Loucy (cell line): ENCODE results near the gene NBAS.

Experiments
- H2AFZ ChIP-seq: fragments of 200-600 bp; sonication (generic); 2 replicates; pipeline ENCODE4 v1.6.0; 2016; ENCODE audit warnings: antibody characterized with exemption, mild to moderate bottlenecking, low read length, moderate library complexity
- H3F3A ChIP-seq: fragments of 200-600 bp; 2 replicates; pipeline ENCODE4 v1.6.0; 2016; ENCODE audit warnings: antibody characterized with exemption, low read depth, mild to moderate bottlenecking
- H3K27me3 ChIP-seq: fragments of 200-600 bp; sonication (generic); 2 replicates; pipeline ENCODE4 v1.6.1; 2014; ENCODE audit warnings: low read length, mild to moderate bottlenecking; ENCODE audit not compliant: insufficient read depth, poor library complexity, severe bottlenecking
- H3K36me3 ChIP-seq: fragments of 200-600 bp; sonication (generic); 2 replicates; pipeline ENCODE4 v1.6.1; 2016; ENCODE audit warnings: low read length; ENCODE audit not compliant: insufficient read depth
- H3K4me1 ChIP-seq: fragments of 200-600 bp; sonication (generic); 2 replicates; pipeline ENCODE4 v1.5.1; 2014; ENCODE audit warnings: low read length, mild to moderate bottlenecking; ENCODE audit not compliant: insufficient read depth, poor library complexity, severe bottlenecking
- H3K4me2 ChIP-seq: fragments of 200-600 bp; sonication (generic); 2 replicates; pipeline ENCODE4 v1.6.0; 2014; ENCODE audit warnings: antibody characterized with exemption, low read length, low read depth, mild to moderate bottlenecking; ENCODE audit not compliant: poor library complexity, severe bottlenecking
- H3K4me3 ChIP-seq: fragments of 200-600 bp; sonication (generic); 2 replicates; pipeline ENCODE4 v1.5.1; 2014; ENCODE audit warnings: low read length, mild to moderate bottlenecking, mixed read lengths; ENCODE audit not compliant: poor library complexity, severe bottlenecking
- H3K79me2 ChIP-seq: fragments of 200-600 bp; sonication (generic); 2 replicates; pipeline ENCODE4 v1.6.1; 2014; ENCODE audit warnings: low read length; ENCODE audit not compliant: insufficient read depth
- H3K9ac ChIP-seq: fragments of 200-600 bp; sonication (generic); 2 replicates; pipeline ENCODE4 v1.6.0; 2014; ENCODE audit warnings: mild to moderate bottlenecking, low read depth, low read length, moderate library complexity; ENCODE audit not compliant: poor library complexity, severe bottlenecking
- H3K9me2 ChIP-seq: fragments of 200-600 bp; sonication (generic); replicated peaks from 2 replicates; pipeline ENCODE4 v1.6.1; 2016; ENCODE audit warnings: low read depth, low read length, mixed read lengths
- H3K9me3 ChIP-seq: fragments of 200-600 bp; sonication (generic); 2 replicates; pipeline ENCODE4 v1.6.1; 2014; ENCODE audit warnings: mild to moderate bottlenecking, antibody characterized with exemption, low read length, low read depth; ENCODE audit not compliant: insufficient read depth
- H4K20me1 ChIP-seq: fragments of 200-600 bp; sonication (generic); 2 replicates; pipeline ENCODE4 v1.6.0; 2014; ENCODE audit warnings: antibody characterized with exemption, low read length, mild to moderate bottlenecking; ENCODE audit not compliant: insufficient read depth, poor library complexity, severe bottlenecking
- CTCF ChIP-seq: fragments of 200-600 bp; sonication (generic); conservative IDR thresholded peaks from 2 replicates; pipeline ENCODE4 v1.5.1; 2014; ENCODE audit warnings: mild to moderate bottlenecking, antibody characterized with exemption, low read length
- EZH2phosphoT487 ChIP-seq: fragments of 200-600 bp; IDR thresholded peaks from 2 replicates; pipeline ENCODE4 v1.6.1; 2018; ENCODE audit warnings: antibody characterized with exemption, mild to moderate bottlenecking, moderate library complexity, borderline replicate concordance

NBAS gene

GRCh38 chr2:15163326-15163725 is 397.8 kb downstream of the NBAS start:
- Histone ChIP-seq H3K4me3 (no peak overlapping the region), H3K79me2 (no peaks in the 10 kb centered on the region), H3F3A (no peaks in the 10 kb centered on the region), H3K9ac (no peak overlapping the region), H3K4me1 (peaks cover 17% of the 10 kb centered on the region), H3K36me3 (peaks cover 21% of the 10 kb centered on the region; the same call in 1 of the 2 replicates), H3K27me3 (no peaks in the 10 kb centered on the region), H3K9me3 (no peaks in the 10 kb centered on the region), H4K20me1 (no peaks in the 10 kb centered on the region), H2AFZ (no peak overlapping the region), H3K4me2 (no peak overlapping the region), H3K9me2 (no peaks in the 10 kb centered on the region)
- TF ChIP-seq CTCF: no peak
- TF ChIP-seq EZH2phosphoT487: no peak

- Histone ChIP-seq H3K9ac (no peak overlapping the region), H3K27me3 (no peaks in the 10 kb centered on the region), H3K4me1 (peaks cover 17% of the 10 kb centered on the region), H3F3A (no peaks in the 10 kb centered on the region), H3K36me3 (peaks cover 19% of the 10 kb centered on the region; the same call in 1 of the 2 replicates), H3K4me2 (no peak overlapping the region), H3K9me2 (no peaks in the 10 kb centered on the region), H4K20me1 (no peaks in the 10 kb centered on the region), H3K9me3 (no peaks in the 10 kb centered on the region), H3K4me3 (no peak overlapping the region), H2AFZ (no peak overlapping the region), H3K79me2 (no peaks in the 10 kb centered on the region)
- TF ChIP-seq CTCF: no peak
- no peak for TF ChIP-seq EZH2phosphoT487
Observed at GRCh38 chr2:15162620-15163019, 398.5 kb downstream of the NBAS start.

- H3K79me2 ChIP-seq: no peaks in the 10 kb centered on the region
- H4K20me1 ChIP-seq: no peaks in the 10 kb centered on the region
- H3K9ac ChIP-seq: no peak overlapping the region
- TF ChIP-seq EZH2phosphoT487 (no peak), CTCF (no peak)
- no peaks in the 10 kb centered on the region; the same call in 1 of the 2 replicates for H3K36me3 ChIP-seq
- no peak overlapping the region for H3K4me2 ChIP-seq
- no peaks in the 10 kb centered on the region for H3F3A ChIP-seq
- peaks cover 17% of the 10 kb centered on the region for H3K4me1 ChIP-seq
- no peak overlapping the region for H3K4me3 ChIP-seq
- H3K9me2 ChIP-seq: no peaks in the 10 kb centered on the region
- no peak overlapping the region for H2AFZ ChIP-seq
- H3K27me3 ChIP-seq: no peaks in the 10 kb centered on the region
- H3K9me3 ChIP-seq: no peaks in the 10 kb centered on the region
Observed at GRCh38 chr2:15160201-15160991, 400.7 kb downstream of the NBAS start.
